HEK293T (cell line): ENCODE measurements around the gene ACACB.
A peak's percentile ranks its signal among the peaks of the same experiment; 100 is the strongest.

Experiments used
- CTCF ChIA-PET: fragments of 350-600 bp; formaldehyde crosslinking; extraction: SDS; loops from one replicate; lab custom pipeline; 2021; ENCODE audit warnings: antibody characterized with exemption, inconsistent platforms; lab: Yijun Ruan, JAX
- POLR2A ChIA-PET: fragments of 350-600 bp; formaldehyde crosslinking; extraction: SDS; loops from one replicate; lab custom pipeline; 2020; ENCODE audit warnings: antibody characterized with exemption, inconsistent platforms; lab: Yijun Ruan, JAX
- DNase-seq: peaks from one replicate; pipeline ENCODE4 v3.0.0; 2012; ENCODE audit warnings: mixed read lengths; ENCODE audit errors: extremely low spot score
- ARNT ChIP-seq: fragments of 450-650 bp; IDR thresholded peaks from 2 replicates; pipeline ENCODE4 v1.6.1; 2017; ENCODE audit warnings: mild to moderate bottlenecking
- BHLHE40 ChIP-seq: fragments of 450-650 bp; IDR thresholded peaks from 2 replicates; pipeline ENCODE4 v1.6.1; 2016; ENCODE audit warnings: mild to moderate bottlenecking, moderate library complexity, borderline replicate concordance
- CTBP1 ChIP-seq: fragments of 450-650 bp; IDR thresholded peaks from 2 replicates; pipeline ENCODE4 v1.6.1; 2016; ENCODE audit warnings: borderline replicate concordance
- ELF4 ChIP-seq: fragments of 450-650 bp; IDR thresholded peaks from 2 replicates; pipeline ENCODE4 v1.6.1; 2017; ENCODE audit warnings: antibody characterized with exemption
- FOXA1 ChIP-seq: fragments of 450-650 bp; IDR thresholded peaks from 2 replicates; pipeline ENCODE4 v1.6.1; 2016; ENCODE audit warnings: mild to moderate bottlenecking
- FOXK2 ChIP-seq: fragments of 450-650 bp; IDR thresholded peaks from 2 replicates; pipeline ENCODE4 v1.6.1; 2016; ENCODE audit warnings: mild to moderate bottlenecking
- FOXM1 ChIP-seq: fragments of 450-650 bp; IDR thresholded peaks from 2 replicates; pipeline ENCODE4 v1.6.1; 2017; ENCODE audit warnings: mild to moderate bottlenecking, borderline replicate concordance
- HDGF ChIP-seq: fragments of 450-650 bp; IDR thresholded peaks from 2 replicates; pipeline ENCODE4 v1.6.1; 2017; ENCODE audit warnings: antibody characterized with exemption, borderline replicate concordance
- L3MBTL2 ChIP-seq: fragments of 450-650 bp; conservative IDR thresholded peaks from 2 replicates; pipeline ENCODE4 v1.6.1; 2016; ENCODE audit warnings: mild to moderate bottlenecking
- LEF1 ChIP-seq: fragments of 450-650 bp; IDR thresholded peaks from 2 replicates; pipeline ENCODE4 v1.6.1; 2017; ENCODE audit warnings: mild to moderate bottlenecking, borderline replicate concordance
- NFRKB ChIP-seq: fragments of 450-650 bp; IDR thresholded peaks from 2 replicates; pipeline ENCODE4 v1.6.1; 2016; ENCODE audit warnings: mild to moderate bottlenecking, moderate library complexity
- PKNOX1 ChIP-seq: fragments of 450-650 bp; IDR thresholded peaks from 2 replicates; pipeline ENCODE4 v1.6.1; 2016
- SP1 ChIP-seq: fragments of 450-650 bp; IDR thresholded peaks from 2 replicates; pipeline ENCODE4 v1.6.1; 2017
- SUZ12 ChIP-seq: fragments of 450-650 bp; IDR thresholded peaks from 2 replicates; pipeline ENCODE4 v1.6.1; 2016; ENCODE audit warnings: mild to moderate bottlenecking
- TARDBP ChIP-seq: fragments of 450-650 bp; IDR thresholded peaks from 2 replicates; pipeline ENCODE4 v1.6.1; 2016
- ZNF384 ChIP-seq: fragments of 450-650 bp; IDR thresholded peaks from 2 replicates; pipeline ENCODE4 v1.6.1; 2016

Gene ACACB

DNA sequence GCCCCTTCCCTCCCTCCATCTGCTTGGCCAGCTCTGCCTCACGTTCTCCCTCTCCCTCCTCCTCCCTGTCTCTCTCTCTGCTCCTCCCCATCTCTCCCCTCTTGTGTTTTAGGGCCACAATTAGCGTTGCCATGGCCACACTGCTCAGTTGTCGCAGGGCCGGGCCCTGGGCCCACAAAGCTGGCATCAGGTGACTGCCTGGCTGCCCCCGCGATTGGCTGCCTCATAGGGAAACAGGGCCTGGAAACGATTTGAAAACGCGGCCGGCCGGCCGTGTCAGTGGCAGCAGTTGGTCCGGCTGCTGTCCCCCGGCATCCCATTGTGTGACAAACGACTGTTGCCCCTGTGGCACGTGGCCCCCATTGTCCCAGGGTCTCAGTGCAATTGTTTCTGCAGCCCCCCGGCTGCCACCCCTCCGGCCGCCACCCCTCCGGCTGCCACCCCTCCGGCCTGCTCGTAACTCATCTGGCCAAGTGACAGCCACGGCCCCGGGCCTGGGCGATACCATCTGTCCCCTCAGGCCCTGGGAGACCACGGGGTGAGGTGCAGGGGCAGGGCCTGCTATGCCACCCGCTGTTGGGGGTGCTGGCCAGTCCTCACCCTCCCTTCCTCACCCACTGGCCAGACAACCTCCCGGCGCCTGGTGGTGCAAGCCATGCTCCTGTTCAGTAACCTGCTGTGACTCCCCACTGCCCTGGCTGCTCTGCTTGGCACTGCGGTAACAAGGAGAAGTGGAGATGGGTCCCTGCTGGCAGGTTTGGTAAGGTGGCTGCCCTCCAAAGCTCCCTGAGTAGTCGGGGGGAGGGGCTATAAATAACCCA lies 175.3 kb downstream of the ACACB start:
- ChIA-PET CTCF (no interaction called here), POLR2A (no interaction called here)
- peak; percentile 70 for TF ChIP-seq PKNOX1
- no peak for TF ChIP-seq HDGF
- no peak for DNase-seq

- POLR2A ChIA-PET: no interaction called here
- CTCF ChIA-PET: no interaction called here
- no peak for DNase-seq
- TF ChIP-seq ZNF384 (no peak), FOXM1 (no peak), SP1 (no peak), FOXK2 (no peak), ARNT (no peak), SUZ12 (no peak)
These were observed 175.9 kb downstream of the ACACB start for GRCh38 chr12:109292342-109292711.

- no peak for DNase-seq
- TF ChIP-seq NFRKB: no peak
- no peak for TF ChIP-seq L3MBTL2
- ChIA-PET CTCF (no interaction called here), POLR2A (no interaction called here)
These were observed 176.7 kb downstream of the ACACB start for GRCh38 chr12:109293106-109293505.

DNA sequence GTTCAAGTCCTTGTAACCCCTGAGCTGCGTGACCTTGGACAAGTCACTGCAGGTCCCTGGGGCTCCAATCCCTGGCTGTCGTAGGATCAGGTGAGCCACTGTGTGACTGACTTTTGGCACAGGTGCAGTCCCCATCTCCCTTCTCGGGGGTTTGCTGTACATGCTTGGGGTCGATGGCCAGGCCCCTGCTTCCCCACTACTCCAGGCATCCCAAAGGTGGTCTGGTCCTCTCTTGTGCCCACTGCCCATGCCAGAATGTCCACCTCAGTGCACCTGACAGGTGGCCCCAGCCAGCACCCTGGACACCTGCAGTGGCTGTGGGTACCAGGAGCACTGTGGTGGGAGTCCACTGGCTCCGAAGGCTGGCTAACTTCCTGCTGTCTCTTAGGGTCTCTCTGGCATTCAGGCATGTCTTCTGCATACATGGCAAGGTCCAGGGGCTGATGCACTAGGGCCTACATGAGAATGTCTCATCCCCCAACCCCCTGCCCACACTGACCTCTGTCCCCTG lies 178.0 kb downstream of the ACACB start:
- POLR2A ChIA-PET: no interaction called here

DNA sequence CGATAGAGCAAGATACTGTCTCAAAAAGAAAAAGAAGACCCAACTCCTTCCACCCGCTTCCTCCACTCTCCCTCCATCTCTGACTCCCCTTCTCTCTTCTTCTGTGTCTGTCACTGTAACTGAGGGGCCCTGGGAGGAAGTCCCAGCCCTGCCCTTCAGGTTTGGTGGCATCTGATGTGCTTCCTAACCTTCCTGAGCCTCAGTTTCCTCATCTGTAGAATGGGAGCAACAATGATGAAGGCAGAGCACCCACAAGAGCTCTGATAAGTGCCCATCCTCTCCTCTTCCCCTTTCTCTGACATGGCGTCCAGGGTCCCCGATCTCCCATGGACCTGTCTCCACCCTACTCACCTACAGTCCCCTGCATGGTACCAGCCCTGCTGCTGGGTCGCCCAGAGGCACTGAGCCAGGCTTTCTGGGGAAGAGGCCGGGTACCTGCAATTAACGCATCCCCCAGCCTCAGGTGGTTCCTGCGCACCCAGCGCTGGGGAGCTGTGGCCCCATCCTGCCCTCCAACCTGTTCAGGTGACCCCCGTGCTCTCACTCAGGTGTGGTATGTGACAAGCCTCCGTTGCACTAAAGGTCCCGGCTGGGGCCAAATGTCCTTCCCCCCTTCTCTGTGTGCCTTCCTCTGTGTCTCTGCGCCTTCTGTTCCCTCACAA lies 179.5 kb downstream of the ACACB start:
- no peak for DNase-seq
- TF ChIP-seq FOXA1 (no peak), PKNOX1 (no peak), HDGF (no peak), ZNF384 (no peak), BHLHE40 (no peak), ARNT (no peak), CTBP1 (no peak)
- POLR2A ChIA-PET: no interaction called here
- CTCF ChIA-PET: no interaction called here

More for the DNA sequence above, 178.0 kb downstream of the ACACB start:
- TF ChIP-seq CTBP1 (no peak), ZNF384 (no peak), FOXA1 (no peak), FOXM1 (no peak)
- DNase-seq: no peak
- CTCF ChIA-PET: no interaction called here

DNA sequence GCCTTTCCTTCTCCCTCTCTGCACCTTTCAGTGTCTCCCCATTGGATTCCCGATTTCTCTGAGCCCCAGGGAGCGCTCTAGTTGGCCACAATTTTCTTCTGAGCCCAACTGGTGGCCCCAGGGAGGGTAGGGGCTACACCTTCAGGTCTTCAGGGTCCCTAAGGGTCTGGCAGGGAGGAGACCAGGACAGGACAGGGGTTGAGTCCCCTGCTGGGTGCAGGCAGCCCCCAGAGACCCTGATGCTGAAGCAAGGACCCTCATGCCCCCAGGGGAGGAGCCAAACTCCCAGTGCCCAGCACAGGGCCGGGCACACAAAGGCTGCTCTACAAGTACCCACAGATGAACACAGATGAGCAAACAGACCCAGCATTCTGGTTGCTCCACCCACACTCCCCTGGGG lies 180.0 kb downstream of the ACACB start:
- POLR2A ChIA-PET: no interaction called here

DNA sequence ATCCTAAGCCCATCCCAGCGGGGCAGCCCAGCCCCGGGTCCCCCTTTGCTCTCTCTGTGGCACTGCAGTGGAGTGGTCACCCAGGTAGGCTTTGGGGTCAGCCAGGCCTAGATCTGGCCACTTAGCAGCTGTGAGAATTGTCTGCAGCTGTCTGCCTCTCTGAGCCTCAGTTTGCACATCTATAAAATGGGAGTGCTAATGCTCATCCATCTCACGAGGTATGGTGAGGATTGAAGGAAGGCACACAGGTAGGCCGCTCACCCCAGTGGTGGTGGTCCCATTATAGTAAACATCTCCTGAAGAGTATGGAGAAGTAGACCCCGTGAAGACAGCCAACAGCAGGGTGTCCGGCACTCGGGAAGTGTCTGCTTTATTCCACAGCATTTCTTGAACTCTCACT lies 183.5 kb downstream of the ACACB start:
- CTCF ChIA-PET: no interaction called here

More for the DNA sequence above, 180.0 kb downstream of the ACACB start:
- DNase-seq: no peak
- CTCF ChIA-PET: no interaction called here
- TF ChIP-seq ELF4 (no peak), LEF1 (no peak), SUZ12 (no peak), FOXA1 (no peak), HDGF (no peak), L3MBTL2 (no peak), TARDBP (no peak), FOXM1 (no peak), SP1 (no peak), ZNF384 (no peak), PKNOX1 (no peak), ARNT (no peak), FOXK2 (no peak)

More for the DNA sequence above, 183.5 kb downstream of the ACACB start:
- TF ChIP-seq SUZ12: no peak
- TF ChIP-seq ELF4: no peak
- TF ChIP-seq ARNT: no peak
- no peak for TF ChIP-seq FOXM1
- DNase-seq: no peak
- POLR2A ChIA-PET: no interaction called here
